HEK293 (cell line): ENCODE results near the gene ADRM1.

Experiments used
- SALL2 ChIP-seq: fragments of 450-650 bp; formaldehyde crosslinking; IDR thresholded peaks from 2 replicates; pipeline ENCODE4 v1.5.0; 2017; ENCODE audit warnings: missing biosample characterization, mild to moderate bottlenecking, missing genetic modification characterization, borderline replicate concordance
- ZNF274 ChIP-seq, 2 experiments: fragments of 200-500 bp in 1 of 2; fragments of 450-650 bp in 1 of 2; sonication (Bioruptor generic) in 1 of 2; formaldehyde crosslinking in 1 of 2; IDR thresholded peaks; 2 replicates each; pipeline versions ENCODE4 v1.5.1 to v1.6.1; 2014 to 2016; ENCODE audit warnings: borderline replicate concordance in 1 of 2, inconsistent platforms in 1 of 2, low read length in 1 of 2, missing biosample characterization in 1 of 2, missing genetic modification characterization in 1 of 2

DNA sequence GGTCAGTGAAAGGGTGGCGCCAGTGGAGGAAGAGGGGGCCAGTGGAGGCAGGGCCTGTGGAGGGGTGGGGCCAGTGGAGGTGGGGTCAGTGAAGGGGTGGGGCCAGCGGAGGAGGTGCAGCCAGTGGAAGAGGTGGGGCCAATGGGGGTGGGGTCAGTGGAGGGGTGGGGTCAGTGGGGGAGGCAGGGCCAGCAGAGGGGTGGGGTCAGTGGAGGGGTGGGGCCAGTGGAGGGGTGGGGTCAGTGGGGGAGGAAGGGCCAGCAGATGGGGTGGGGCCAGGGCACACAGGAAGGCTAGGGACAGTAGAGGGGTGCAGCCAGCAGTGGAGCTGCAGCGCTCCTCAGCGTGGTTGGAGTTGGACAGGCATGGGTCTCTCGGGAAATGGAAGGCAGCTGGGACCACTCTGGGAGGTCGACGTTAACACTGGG lies 18.7 kb downstream of the ADRM1 start:
- TF ChIP-seq SALL2 (no peak), ZNF274 (IDR thresholded peaks at IDR 0.05; ENCODE audit: low read length) (no peak), ZNF274 (tag by site-specific recombination; IDR thresholded peaks at IDR 0.05; ENCODE audit: borderline replicate concordance) (no peak)
